Peyer's patch (tissue), 4 donors: ENCODE measurements around the gene VSTM4. TPM values are rescaled to one million over a fixed set of nuclear protein-coding genes. Genes with fewer than 3 reads are reported as not detected.

ENCODE experiments used
- DNase-seq, 3 donors: peaks; one replicate each; pipeline ENCODE4 v3.0.0-alpha.2; 2017 to 2019
- H3K27ac ChIP-seq, 4 donors: fragments of 200-600 bp; sonication (generic); one replicate each; pipeline ENCODE4 v1.5.1; 2016 to 2019
- H3K27me3 ChIP-seq, 2 donors: fragments of 200-600 bp; sonication (generic); one replicate each; pipeline ENCODE4 v1.5.1; 2019
- H3K36me3 ChIP-seq, 3 donors: fragments of 200-600 bp; sonication (generic); one replicate each; pipeline ENCODE4 v1.5.1; 2016 to 2019
- H3K4me1 ChIP-seq, 4 donors: fragments of 200-600 bp; sonication (generic); one replicate each; pipeline ENCODE4 v1.5.1; 2016 to 2019
- H3K4me3 ChIP-seq, 4 donors: fragments of 200-600 bp; sonication (generic); 1 replicate in 3 of 4; 2 replicates in 1 of 4; pipeline ENCODE4 v1.5.1; 2016 to 2019; ENCODE audit warnings: mild to moderate bottlenecking in 1 of 4
- H3K9me3 ChIP-seq, 4 donors: fragments of 200-600 bp; sonication (generic); one replicate each; pipeline ENCODE4 v1.5.1; 2016 to 2019; ENCODE audit warnings: mild to moderate bottlenecking in 1 of 4
- POLR2A ChIP-seq, 2 donors: fragments of 450-650 bp; IDR thresholded peaks; one replicate each; pipeline ENCODE4 v1.5.1; 2017; ENCODE audit warnings: antibody characterized with exemption in 2 of 2, mild to moderate bottlenecking in 2 of 2, moderate library complexity in 2 of 2
- total RNA-seq, 4 donors: library from RNA; depleted of rRNA; stranded (reverse); fragments of >200 nt; gene quantifications; one replicate each; pipeline ENCODE4 v1.1.0, GENCODE V29; 2016
- TF ChIP-seq, protein P1 (sequence below), 6 experiments: fragments of 450-650 bp in 4 of 6; fragments of 200-600 bp in 2 of 6; sonication (generic) in 1 of 6; IDR thresholded peaks; one replicate each; pipeline ENCODE4 v1.5.1; 2017 to 2019; ENCODE audit warnings: antibody characterized with exemption in 6 of 6, mild to moderate bottlenecking in 3 of 6, moderate library complexity in 1 of 6

Gene VSTM4
- total RNA-seq, 4 donors from 2014 or later: 1.7 to 4.7 (median 3.8) TPM

DNA sequence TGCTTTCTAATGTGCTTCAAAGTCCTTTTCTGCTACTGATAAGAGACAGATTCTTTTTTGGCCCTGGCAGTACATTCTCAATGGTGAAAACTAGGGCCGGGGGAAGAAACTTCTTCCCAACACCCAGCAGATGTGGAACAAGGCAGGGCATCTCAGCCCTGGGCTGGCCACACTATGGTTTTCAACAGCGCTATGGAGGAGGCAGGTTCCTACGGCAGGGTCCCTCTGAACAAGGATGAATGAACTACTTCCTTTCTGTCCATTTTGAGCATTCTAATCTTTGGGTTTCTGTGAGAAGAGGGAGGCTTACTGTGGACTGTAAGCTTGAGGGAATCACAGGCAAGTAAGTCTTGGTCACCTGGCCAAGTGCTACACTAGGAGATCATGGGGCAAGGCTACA, 78.7 kb downstream of the VSTM4 start:
- Histone ChIP-seq H3K9me3 (no peaks in the 10 kb centered on the region), H3K27ac (no peak overlapping the region), H3K36me3 (no peaks in the 10 kb centered on the region), H3K27me3 (no peaks in the 10 kb centered on the region), H3K4me1 (no peaks in the 10 kb centered on the region), H3K4me3 (no peak overlapping the region)
- no peak for DNase-seq
- TF ChIP-seq POLR2A (IDR thresholded peaks at IDR 0.05): no peak
- TF ChIP-seq, protein P1, sequence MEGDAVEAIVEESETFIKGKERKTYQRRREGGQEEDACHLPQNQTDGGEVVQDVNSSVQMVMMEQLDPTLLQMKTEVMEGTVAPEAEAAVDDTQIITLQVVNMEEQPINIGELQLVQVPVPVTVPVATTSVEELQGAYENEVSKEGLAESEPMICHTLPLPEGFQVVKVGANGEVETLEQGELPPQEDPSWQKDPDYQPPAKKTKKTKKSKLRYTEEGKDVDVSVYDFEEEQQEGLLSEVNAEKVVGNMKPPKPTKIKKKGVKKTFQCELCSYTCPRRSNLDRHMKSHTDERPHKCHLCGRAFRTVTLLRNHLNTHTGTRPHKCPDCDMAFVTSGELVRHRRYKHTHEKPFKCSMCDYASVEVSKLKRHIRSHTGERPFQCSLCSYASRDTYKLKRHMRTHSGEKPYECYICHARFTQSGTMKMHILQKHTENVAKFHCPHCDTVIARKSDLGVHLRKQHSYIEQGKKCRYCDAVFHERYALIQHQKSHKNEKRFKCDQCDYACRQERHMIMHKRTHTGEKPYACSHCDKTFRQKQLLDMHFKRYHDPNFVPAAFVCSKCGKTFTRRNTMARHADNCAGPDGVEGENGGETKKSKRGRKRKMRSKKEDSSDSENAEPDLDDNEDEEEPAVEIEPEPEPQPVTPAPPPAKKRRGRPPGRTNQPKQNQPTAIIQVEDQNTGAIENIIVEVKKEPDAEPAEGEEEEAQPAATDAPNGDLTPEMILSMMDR (IDR thresholded peaks at IDR 0.05): no peak

DNA sequence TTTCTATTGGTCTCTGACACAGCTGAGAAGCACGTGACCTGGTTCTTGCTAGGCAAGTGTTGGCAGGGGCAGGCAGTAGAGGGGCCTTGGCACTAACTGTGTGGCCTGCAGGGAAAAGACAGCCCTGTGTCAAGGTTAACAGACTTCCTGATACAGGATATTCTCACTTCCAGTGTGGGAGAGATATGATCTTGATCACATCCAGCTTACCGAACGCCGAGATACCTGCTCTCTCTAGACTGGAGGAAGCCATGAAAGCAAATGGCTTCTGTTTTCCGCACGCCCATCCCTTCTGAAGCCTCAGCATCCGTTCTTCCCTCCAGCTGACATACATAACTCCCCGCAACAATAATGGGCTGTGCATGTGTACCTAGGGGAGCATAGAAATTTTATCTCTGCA, 79.4 kb downstream of the VSTM4 start:
- Histone ChIP-seq H3K4me1 (no peaks in the 10 kb centered on the region), H3K36me3 (no peaks in the 10 kb centered on the region), H3K27ac (no peak overlapping the region), H3K27me3 (no peaks in the 10 kb centered on the region), H3K4me3 (no peak overlapping the region), H3K9me3 (no peaks in the 10 kb centered on the region)
- no peak for TF ChIP-seq POLR2A (IDR thresholded peaks at IDR 0.05)
- TF ChIP-seq, protein P1 (IDR thresholded peaks at IDR 0.05): no peak
- DNase-seq: no peak

DNA sequence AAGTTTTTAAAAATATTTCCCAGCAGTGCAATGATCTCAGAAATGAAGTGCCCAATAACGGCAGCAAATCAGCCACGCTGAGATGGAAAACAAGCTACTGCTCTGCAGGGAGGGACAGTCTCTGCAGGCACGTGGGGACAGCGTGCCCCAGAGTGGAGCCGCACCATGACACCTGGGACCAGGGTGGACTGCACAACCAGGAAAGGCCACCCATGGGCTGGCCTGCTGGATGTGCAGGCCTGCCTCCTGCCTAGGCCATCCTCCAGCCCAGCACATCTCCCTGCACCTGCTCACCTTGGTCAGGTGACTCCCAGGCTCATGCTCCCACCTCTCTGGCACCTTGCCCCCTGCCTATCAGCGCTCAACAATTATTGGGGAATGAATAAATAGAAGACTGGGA, 80.4 kb downstream of the VSTM4 start:
- Histone ChIP-seq H3K27ac (no peak overlapping the region), H3K4me3 (no peak overlapping the region), H3K9me3 (no peaks in the 10 kb centered on the region), H3K27me3 (no peaks in the 10 kb centered on the region), H3K4me1 (no peaks in the 10 kb centered on the region), H3K36me3 (no peaks in the 10 kb centered on the region)
- no peak for TF ChIP-seq POLR2A (IDR thresholded peaks at IDR 0.05)
- TF ChIP-seq, protein P1 (IDR thresholded peaks at IDR 0.05): no peak
- DNase-seq: no peak

DNA sequence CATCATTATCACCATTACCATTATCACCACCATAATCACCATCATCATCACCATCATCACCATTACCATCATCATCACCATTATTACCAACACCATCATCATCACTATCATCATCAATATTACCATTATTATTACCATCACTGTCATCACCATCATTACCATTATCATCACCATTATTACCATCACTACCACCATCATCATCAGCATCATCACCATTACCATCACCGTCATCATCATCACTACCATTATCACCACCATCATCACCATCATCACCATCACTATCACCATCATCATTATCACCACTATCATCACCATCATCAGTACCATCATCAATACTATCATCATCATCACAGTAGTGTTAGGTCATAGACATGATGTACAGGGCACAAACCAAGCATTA, 81.4 kb downstream of the VSTM4 start:
- Histone ChIP-seq H3K9me3 (no peaks in the 10 kb centered on the region), H3K27me3 (no peaks in the 10 kb centered on the region), H3K4me3 (no peak overlapping the region), H3K36me3 (no peaks in the 10 kb centered on the region), H3K4me1 (no peaks in the 10 kb centered on the region), H3K27ac (no peak overlapping the region)
- no peak for DNase-seq
- no peak for TF ChIP-seq POLR2A (IDR thresholded peaks at IDR 0.05)
- TF ChIP-seq, protein P1 (IDR thresholded peaks at IDR 0.05): no peak

DNA sequence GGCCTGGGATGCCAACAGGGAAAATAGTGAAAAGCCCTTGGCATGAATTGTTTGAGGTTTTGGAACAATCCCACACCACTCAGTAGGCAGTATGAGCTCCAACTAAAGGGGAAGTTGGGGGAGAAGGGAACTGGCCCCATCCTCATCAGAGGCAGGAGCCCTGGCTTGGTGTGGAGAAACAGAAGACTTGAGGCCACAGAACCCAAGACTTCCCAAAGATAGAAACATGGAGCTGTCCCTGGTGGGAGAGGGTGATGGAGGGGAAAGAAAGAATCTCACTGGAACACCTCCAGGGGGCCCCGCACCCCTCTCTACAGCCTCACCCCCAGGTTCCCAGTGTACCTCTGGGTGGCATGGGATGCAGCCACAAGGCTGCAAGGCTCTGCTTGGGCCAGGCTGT, 85.7 kb downstream of the VSTM4 start:
- Histone ChIP-seq H3K9me3 (no peaks in the 10 kb centered on the region), H3K4me3 (no peak overlapping the region), H3K36me3 (no peaks in the 10 kb centered on the region), H3K27ac (no peak overlapping the region), H3K4me1 (no peaks in the 10 kb centered on the region), H3K27me3 (no peaks in the 10 kb centered on the region)
- no peak for DNase-seq
- TF ChIP-seq POLR2A (IDR thresholded peaks at IDR 0.05): no peak
- TF ChIP-seq, protein P1 (IDR thresholded peaks at IDR 0.05): no peak

DNA sequence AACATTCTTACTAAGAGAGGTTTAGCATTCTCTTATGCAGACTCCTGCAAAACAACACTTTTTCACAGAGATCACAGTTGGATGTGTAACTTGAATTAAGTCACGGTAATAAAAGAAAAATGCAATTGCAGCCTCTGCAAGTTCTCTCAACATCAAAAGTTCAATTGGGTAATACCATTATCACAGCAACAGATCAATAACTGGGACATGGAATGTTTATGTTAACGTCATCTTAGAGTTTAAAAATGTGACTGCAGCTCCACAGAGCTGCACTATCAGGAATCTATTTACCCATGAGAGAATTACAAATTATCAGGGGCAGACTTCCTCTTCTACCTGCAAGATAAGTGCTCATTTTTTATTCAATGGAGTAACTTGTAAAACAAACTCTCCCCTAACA, 86.7 kb downstream of the VSTM4 start:
- H3K4me1 ChIP-seq: no peaks in the 10 kb centered on the region
- H3K27ac ChIP-seq: no peak overlapping the region
- TF ChIP-seq, protein P1 (IDR thresholded peaks at IDR 0.05): no peak
- no peak for TF ChIP-seq POLR2A (IDR thresholded peaks at IDR 0.05)
- no peaks in the 10 kb centered on the region for H3K27me3 ChIP-seq
- H3K36me3 ChIP-seq: no peaks in the 10 kb centered on the region
- H3K9me3 ChIP-seq: no peaks in the 10 kb centered on the region
- H3K4me3 ChIP-seq: no peak overlapping the region
- DNase-seq: no peak
